Psoas muscle (tissue), 8 donors: ENCODE measurements around the gene VCP. TPM values are rescaled to one million over a fixed set of nuclear protein-coding genes. Genes with fewer than 3 reads are reported as not detected.

Experiments
- ATAC-seq, 4 donors: fragments of 200-7000 bp; cut with Tn5 transposase; one replicate each; pipeline ENCODE4 v1.9.1; 2020; ENCODE audit warnings: moderate library complexity in 3 of 4, mild to moderate bottlenecking in 2 of 4
- DNase-seq, 2 donors: peaks; one replicate each; pipeline ENCODE4 v3.0.0-alpha.2; 2020
- H3K27ac ChIP-seq: fragments of 200-600 bp; one replicate; pipeline ENCODE4 v1.8.0; 2022
- H3K27me3 ChIP-seq, 3 donors: fragments of 200-600 bp in 1 of 3; one replicate each; pipeline versions ENCODE4 v1.6.1 to v1.8.0; 2013 to 2022; ENCODE audit warnings: low read length in 2 of 3, mild to moderate bottlenecking in 2 of 3, moderate library complexity in 1 of 3; ENCODE audit not compliant: insufficient read depth in 3 of 3
- H3K36me3 ChIP-seq, 2 donors: fragments of 200-600 bp in 1 of 2; one replicate each; pipeline versions ENCODE4 v1.6.1 to v1.8.0; 2013 to 2022; ENCODE audit warnings: low read depth in 1 of 2, mild to moderate bottlenecking in 1 of 2, moderate library complexity in 1 of 2; ENCODE audit not compliant: insufficient read depth in 1 of 2
- H3K4me1 ChIP-seq: fragments of 200-600 bp; one replicate; pipeline ENCODE4 v1.8.0; 2022
- H3K4me3 ChIP-seq: fragments of 200-600 bp; one replicate; pipeline ENCODE4 v1.8.0; 2022; ENCODE audit warnings: mild to moderate bottlenecking
- H3K9me3 ChIP-seq: fragments of 200-600 bp; one replicate; pipeline ENCODE4 v1.8.0; 2022
- WGBS, 3 donors: extraction: QIAGEN DNeasy Blood & Tissue Kit; methylation state at CpG; one replicate each; pipeline versions ENCODE4 v1.1.6 to v1.1.7; 2013; 5-methylcytosine and 5-hydroxymethylcytosine counted together
- intact Hi-C, 2 donors: fragments of 100-400 bp; cut with DNase I; formaldehyde crosslinking; loops; one replicate each; pipeline versions ENCODE4 v1.11.0 to v1.14.2; 2022
- polyA plus RNA-seq, 3 donors: library from polyadenylated mRNA; stranded (reverse); fragments of 200-250 nt; gene quantifications; one replicate each; pipeline ENCODE4 v1.2.3, GENCODE V29; 2013
- total RNA-seq, 4 donors: library from RNA; stranded (reverse); fragmentation: NEBNext Ultra II Directional in 2 of 4; extraction: Animal tissue kit (Norgen Biotek cat#: 25700) in 2 of 4; gene quantifications; one replicate each; pipeline versions ENCODE4 v1.2.1 to v1.2.4, GENCODE V29; 2021 to 2023
- TF ChIP-seq, protein P1 (sequence below): fragments of 200-600 bp; IDR thresholded peaks from one replicate; pipeline ENCODE4 v1.8.0; 2022; ENCODE audit warnings: antibody characterized with exemption
- donor health status: healthy with polysubstance abuse.
- donor health status: DM: no; HTN: no; CAD: no; lungs with moderate emphysema.
- donor health status: Bipolar disorder and iron deficiency.
- donor health status: healthy.
- donor health status: DM: yes; HTN: yes; CAD: no.
- donor health status: DM: no; HTN: no; CAD: no.
- donor health status: DM: no; HTN: no; CAD: no.
- donor health status: DM: yes; HTN: yes; CAD: no.

Gene VCP
- total and polyA plus RNA-seq, 7 donors, result 237 to 491 (median 384) TPM

DNA sequence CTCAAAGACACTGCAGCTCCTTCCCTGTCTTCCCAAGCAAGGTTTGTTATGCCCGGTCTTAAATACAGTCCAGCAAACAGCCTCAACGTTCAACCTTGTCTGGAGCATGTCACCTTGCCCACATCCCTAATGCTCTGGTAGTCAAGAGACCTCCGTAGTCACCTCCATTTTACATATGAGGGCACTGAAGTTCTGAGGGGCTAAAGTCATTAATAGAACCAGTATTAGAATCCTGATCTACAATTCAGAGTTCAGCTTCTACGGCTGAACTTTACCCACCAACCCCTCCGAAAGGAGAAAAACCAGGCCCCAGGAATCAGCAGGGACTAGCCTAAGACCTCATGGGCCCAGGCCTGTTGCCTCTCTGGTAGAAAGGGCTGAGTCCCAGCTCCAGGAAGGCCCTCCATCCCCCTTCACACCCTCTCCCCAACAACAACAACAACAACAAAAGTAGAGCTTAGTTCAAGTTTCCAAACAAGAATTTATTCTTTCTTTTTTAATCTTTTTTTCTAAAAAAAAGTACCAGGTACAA is 31.3 kb upstream of the VCP start:
- TF ChIP-seq, protein P1, sequence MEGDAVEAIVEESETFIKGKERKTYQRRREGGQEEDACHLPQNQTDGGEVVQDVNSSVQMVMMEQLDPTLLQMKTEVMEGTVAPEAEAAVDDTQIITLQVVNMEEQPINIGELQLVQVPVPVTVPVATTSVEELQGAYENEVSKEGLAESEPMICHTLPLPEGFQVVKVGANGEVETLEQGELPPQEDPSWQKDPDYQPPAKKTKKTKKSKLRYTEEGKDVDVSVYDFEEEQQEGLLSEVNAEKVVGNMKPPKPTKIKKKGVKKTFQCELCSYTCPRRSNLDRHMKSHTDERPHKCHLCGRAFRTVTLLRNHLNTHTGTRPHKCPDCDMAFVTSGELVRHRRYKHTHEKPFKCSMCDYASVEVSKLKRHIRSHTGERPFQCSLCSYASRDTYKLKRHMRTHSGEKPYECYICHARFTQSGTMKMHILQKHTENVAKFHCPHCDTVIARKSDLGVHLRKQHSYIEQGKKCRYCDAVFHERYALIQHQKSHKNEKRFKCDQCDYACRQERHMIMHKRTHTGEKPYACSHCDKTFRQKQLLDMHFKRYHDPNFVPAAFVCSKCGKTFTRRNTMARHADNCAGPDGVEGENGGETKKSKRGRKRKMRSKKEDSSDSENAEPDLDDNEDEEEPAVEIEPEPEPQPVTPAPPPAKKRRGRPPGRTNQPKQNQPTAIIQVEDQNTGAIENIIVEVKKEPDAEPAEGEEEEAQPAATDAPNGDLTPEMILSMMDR, result no peak
- peak overlapping the region; percentile 87 for H3K4me3 ChIP-seq

DNA sequence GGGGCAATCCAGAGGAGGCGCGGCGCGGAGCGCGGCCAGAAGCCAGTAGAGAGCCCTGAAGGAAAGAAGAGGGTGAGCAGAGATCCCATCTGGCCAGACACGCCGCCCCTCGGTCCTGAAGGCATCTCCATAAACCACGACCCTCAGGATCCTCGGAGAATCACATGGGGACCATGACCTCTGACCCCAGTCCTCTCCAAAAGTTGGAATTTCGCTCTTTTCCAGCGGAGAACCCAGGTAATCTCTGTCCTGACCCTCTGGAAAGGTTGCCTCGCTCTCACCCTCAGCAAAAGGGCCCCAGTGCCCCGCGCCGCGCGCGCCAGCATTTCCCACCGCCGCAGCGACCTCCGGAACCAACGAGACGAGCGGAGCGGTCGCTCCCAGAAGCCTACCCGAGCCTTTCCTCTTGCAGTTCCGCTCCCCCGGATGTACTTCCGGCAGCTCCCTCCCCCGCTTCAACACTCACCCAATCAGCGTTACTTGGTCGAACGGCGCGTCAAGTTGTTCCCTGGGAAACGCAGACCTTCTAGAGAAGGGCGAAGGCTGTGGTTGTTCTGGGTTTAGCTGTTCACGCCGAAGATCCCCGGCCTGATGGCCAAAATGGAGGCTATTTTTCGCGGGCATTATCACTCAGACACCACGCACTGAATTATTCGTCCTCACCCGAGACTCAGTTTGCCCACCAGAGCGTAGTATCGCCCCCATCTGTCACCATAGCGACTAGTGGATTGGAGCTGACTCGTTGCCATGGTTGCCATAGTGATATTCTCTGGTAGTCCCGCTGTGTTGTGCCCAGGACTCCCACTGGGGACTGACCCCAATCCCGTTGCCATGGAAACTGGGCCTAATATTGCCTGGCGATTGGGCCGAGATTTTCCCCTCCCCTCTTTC is 30.6 kb upstream of the VCP start, which contains the start of gene STOML2:
STOML2 (minus strand) TSS at position 363 of the 891 bp plus-strand sequence; CDS start at position 326, 37 bp downstream.
- DNase-seq (peak; percentile 95 to 97), ATAC-seq (peak; percentile 95 to 98 (median 96))
- peaks cover 17% of the 10 kb centered on the region for H3K4me1 ChIP-seq
- intact Hi-C loops, result no loop called here
- WGBS, 3 donors, result 0 to 1% (median 1%) methylated on average over 57 of the region's 57 CpGs
- H3K9me3 ChIP-seq, result no peaks in the 10 kb centered on the region
- peak within 1 kb of the TSS; percentile 87 for H3K4me3 ChIP-seq
- TF ChIP-seq, protein P1, result no peak
- H3K27ac ChIP-seq, result peak within 1 kb of the TSS; percentile 90
- H3K27me3 ChIP-seq, result no peaks in the 10 kb centered on the region
- H3K36me3 ChIP-seq, result peaks cover 2 to 71% of the 10 kb centered on the region in 2 donors

More for the DNA sequence above, 31.3 kb upstream of the VCP start:
- ATAC-seq (peak in 1 of 4 donors; percentile 1), DNase-seq (no peak)
- peaks cover 2 to 77% of the 10 kb centered on the region in 2 donors for H3K36me3 ChIP-seq
- peak overlapping the region; percentile 90 for H3K27ac ChIP-seq
- no peaks in the 10 kb centered on the region for H3K27me3 ChIP-seq
- H3K9me3 ChIP-seq, result no peaks in the 10 kb centered on the region
- WGBS, 3 donors, result 19 to 27% (median 26%) methylated on average over 5 of the region's 5 CpGs
- peaks cover 17% of the 10 kb centered on the region for H3K4me1 ChIP-seq
- intact Hi-C loops, result no loop called here

DNA sequence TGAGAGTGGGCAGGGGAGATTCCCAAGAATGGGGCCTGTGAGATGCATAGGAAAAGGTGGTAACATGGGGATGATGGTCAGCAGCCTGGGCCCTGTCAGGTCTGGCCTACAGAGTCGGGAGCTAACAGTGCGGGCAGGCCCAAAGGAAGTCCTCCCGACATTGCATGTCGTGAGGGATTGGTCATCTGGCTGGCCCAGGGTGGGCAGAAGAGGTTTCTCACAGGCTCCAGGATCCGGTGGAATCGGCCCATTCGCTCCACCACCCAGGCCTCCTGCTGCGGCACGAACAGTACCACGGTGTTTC is 30.0 kb upstream of the VCP start:
- DNase-seq, result no peak
- intact Hi-C loops, result no loop called here
- TF ChIP-seq, protein P1, result no peak
- H3K4me1 ChIP-seq, result peaks cover 17% of the 10 kb centered on the region
- peak overlapping the region; percentile 90 for H3K27ac ChIP-seq
- peaks cover 2 to 65% of the 10 kb centered on the region in 2 donors for H3K36me3 ChIP-seq
- WGBS, 3 donors, result 1 to 2% (median 2%) methylated on average over 10 of the region's 10 CpGs
- H3K9me3 ChIP-seq, result no peaks in the 10 kb centered on the region
- H3K27me3 ChIP-seq, result no peaks in the 10 kb centered on the region
- ATAC-seq, result peak; percentile 7 to 59 (median 38)
- H3K4me3 ChIP-seq, result peak overlapping the region; percentile 87

DNA sequence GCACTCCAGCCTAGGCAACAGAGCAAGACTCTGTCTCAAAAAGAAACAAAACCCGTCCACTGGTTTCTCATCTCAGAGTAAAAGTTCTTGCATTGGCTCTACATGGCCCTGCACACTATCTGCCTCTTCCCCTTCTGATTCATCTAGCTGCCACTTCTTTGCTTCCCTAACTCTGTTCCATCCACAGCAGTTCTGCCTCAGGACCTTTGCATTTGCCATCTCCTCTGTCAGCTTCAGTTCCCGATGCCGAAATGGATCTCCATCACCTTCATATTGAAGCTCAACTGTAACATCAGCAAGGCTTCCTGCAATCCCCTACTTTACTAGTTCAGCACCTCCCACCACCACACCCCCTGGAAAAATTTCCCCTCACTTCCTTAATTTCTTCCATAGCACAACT is 25.1 kb upstream of the VCP start:
- Histone ChIP-seq H3K27me3 (no peaks in the 10 kb centered on the region), H3K36me3 (peaks cover 5 to 57% of the 10 kb centered on the region in 2 donors), H3K4me1 (peaks cover 13% of the 10 kb centered on the region), H3K4me3 (no peak overlapping the region), H3K27ac (no peak overlapping the region), H3K9me3 (no peaks in the 10 kb centered on the region)
- intact Hi-C loops, result loop anchor here (2.0 to 5.0 kb wide), 2 partner anchors 195 to 199 kb away; no protein-coding TSS in a partner anchor
- TF ChIP-seq, protein P1, result no peak
- 81 to 83% (median 82%) methylated on average over 3 of the region's 3 CpGs for WGBS, 3 donors
- ATAC-seq (no peak), DNase-seq (no peak)
